Epithelial cell of esophagus (primary cell): ENCODE results near the gene COPS8.

Source experiments
- DNase-seq: peaks from one replicate; pipeline ENCODE4 v3.0.0; 2010; ENCODE audit warnings: low read depth
- H3K4me3 ChIP-seq: 2 replicates; pipeline ENCODE4 v1.5.1; 2011; ENCODE audit warnings: mild to moderate bottlenecking, low read length, control low read depth
- CTCF ChIP-seq: IDR thresholded peaks from 2 replicates; pipeline ENCODE4 v1.5.1; 2011; ENCODE audit warnings: low read depth, mild to moderate bottlenecking, low read length, control low read depth, inconsistent platforms; ENCODE audit not compliant: insufficient read depth; ENCODE audit errors: missing control alignments

Gene COPS8

DNA sequence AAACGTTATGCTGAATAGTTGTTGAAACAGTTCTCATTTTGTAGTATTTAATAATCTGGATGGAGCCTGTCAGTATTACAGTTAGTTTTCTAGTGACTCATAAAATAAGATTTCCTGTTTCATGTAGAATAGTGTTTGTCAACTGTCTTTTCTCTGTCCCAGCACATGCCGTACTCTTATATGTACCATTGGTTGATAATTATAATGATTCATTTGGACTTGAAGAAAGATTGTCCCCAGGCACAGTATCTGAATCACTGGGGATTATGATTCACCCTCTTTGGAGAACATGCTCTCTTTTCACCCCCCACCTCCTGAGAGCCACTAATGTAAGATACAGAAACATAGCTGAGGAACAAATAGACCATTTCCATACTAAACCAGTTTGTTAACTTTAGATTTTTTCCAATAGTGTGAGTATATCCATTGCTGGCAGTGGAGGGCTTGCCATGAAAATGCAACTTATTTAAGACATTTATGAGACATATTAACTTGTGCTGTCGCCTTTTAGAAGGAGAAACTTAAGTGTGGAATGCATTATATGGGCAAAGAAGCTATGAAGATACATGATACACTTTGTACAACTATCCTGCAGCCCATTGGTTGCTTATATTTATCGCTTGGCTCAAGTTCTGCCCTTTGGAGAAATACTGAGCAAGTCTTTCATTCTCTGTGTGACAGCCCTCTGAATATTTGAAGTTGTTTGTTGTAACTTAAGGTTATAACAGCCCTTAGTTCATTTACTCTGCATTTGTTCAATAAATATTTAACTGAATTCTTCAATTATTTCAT lies 12.4 kb downstream of the COPS8 start:
- DNase-seq: peak; percentile 99
- TF ChIP-seq CTCF: no peak
- no peak overlapping the region for H3K4me3 ChIP-seq

GRCh38 chr2:237099804-237100203 lies 14.1 kb downstream of the COPS8 start:
- no peak for DNase-seq
- no peak for TF ChIP-seq CTCF
- H3K4me3 ChIP-seq: no peak overlapping the region

DNA sequence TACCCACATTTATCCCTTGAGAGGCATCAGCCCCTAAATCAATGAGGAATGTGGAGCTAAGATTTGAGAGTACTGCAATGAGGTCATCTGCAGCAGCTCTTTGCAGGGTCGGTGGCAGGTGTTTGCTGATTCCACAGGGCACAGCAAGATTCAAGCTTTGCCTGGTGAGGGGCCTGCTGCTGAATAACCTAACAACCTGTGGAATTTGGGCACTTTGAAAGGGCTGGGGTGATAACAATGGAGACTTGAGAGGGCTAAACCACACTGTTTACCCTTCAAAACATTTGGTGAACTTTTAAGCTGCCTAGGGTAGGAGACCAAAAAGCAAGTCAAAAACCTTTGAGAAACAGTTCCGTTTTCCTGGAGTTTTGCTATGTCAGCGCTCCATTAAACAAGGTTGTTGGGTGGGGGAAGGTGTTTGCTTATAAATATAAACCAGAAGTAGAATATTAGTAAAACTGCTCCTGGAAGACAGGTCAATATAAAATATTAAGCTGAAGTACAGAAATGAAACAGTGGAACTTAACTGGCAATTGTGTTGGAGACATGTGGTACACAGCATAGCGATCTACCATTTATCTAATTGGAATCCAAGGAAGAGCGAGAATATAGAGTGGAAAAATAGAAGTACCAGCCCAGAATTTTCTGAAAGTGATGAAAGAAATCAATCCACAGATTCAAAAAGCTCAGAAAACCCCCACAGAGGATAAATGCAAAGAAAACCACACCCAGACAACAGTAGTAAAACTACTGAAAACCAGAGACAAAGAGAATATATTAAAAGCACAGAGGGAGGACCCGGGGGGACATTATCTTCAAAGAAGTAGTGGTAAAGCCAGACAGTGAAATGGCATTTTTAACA lies 15.7 kb downstream of the COPS8 start:
- no peak overlapping the region for H3K4me3 ChIP-seq
- DNase-seq: no peak
- no peak for TF ChIP-seq CTCF

GRCh38 chr2:237102428-237102827 lies 16.7 kb downstream of the COPS8 start:
- H3K4me3 ChIP-seq: no peak overlapping the region
- DNase-seq: no peak
- no peak for TF ChIP-seq CTCF

- H3K4me3 ChIP-seq: no peak overlapping the region
- no peak for TF ChIP-seq CTCF
- DNase-seq: no peak
Observed at GRCh38 chr2:237109421-237109934, 23.8 kb downstream of the COPS8 start.

GRCh38 chr2:237113026-237113795 lies 27.5 kb downstream of the COPS8 start:
- TF ChIP-seq CTCF: no peak

More at GRCh38 chr2:237113026-237113795, 27.5 kb downstream of the COPS8 start:
- DNase-seq: no peak
- no peak overlapping the region for H3K4me3 ChIP-seq
